Transverse colon (tissue), 4 donors: Measurements from ENCODE around the gene SESN3. TPM values are rescaled to one million over a fixed set of nuclear protein-coding genes. Genes with fewer than 3 reads are reported as not detected.
"Not testable (repeated sequence)": the region's sequence is repeated elsewhere in the genome, so short reads cannot be mapped to it uniquely, and the experiment has no call there.

Experiments used
- DNase-seq: peaks from one replicate; pipeline ENCODE4 v3.0.0-alpha.2; 2019
- H3K27ac ChIP-seq, 4 donors: fragments of 200-600 bp; sonication (generic); 2 replicates each; pipeline ENCODE4 v1.5.1; 2016 to 2018; ENCODE audit warnings: inconsistent platforms in 4 of 4
- H3K27me3 ChIP-seq: fragments of 200-600 bp; sonication (generic); 2 replicates; pipeline ENCODE4 v1.5.1; 2017; ENCODE audit warnings: inconsistent platforms
- H3K36me3 ChIP-seq, 4 donors: fragments of 200-600 bp; sonication (generic); 2 replicates each; pipeline ENCODE4 v1.5.1; 2017 to 2019; ENCODE audit warnings: inconsistent platforms in 4 of 4
- H3K4me1 ChIP-seq, 4 donors: fragments of 200-600 bp; sonication (generic); 2 replicates each; pipeline ENCODE4 v1.5.1; 2017 to 2020; ENCODE audit warnings: inconsistent platforms in 4 of 4
- H3K4me3 ChIP-seq, 4 donors: fragments of 200-600 bp; sonication (generic); 1 replicate in 1 of 4; 2 replicates in 3 of 4; pipeline versions ENCODE4 v1.5.1 to v1.6.1; 2017 to 2019; ENCODE audit warnings: inconsistent platforms in 4 of 4
- H3K9me3 ChIP-seq, 2 donors: fragments of 200-600 bp; sonication (generic); 2 replicates each; pipeline ENCODE4 v1.5.1; 2017 to 2019; ENCODE audit warnings: inconsistent platforms in 2 of 2
- CTCF ChIP-seq, 5 experiments: fragments of 200-600 bp in 3 of 5; fragments of 450-650 bp in 2 of 5; sonication (generic) in 3 of 5; IDR thresholded peaks; 1 replicate in 2 of 5; 2 replicates in 3 of 5; pipeline ENCODE4 v1.5.1; 2016 to 2017; ENCODE audit warnings: antibody characterized with exemption in 5 of 5, inconsistent platforms in 3 of 5, mild to moderate bottlenecking in 2 of 5, moderate library complexity in 1 of 5
- EP300 ChIP-seq: sonication (generic); formaldehyde crosslinking; IDR thresholded peaks from one replicate; pipeline ENCODE4 v1.6.1; 2017; ENCODE audit warnings: antibody characterized with exemption, low read depth
- POLR2A ChIP-seq: fragments of 450-650 bp; IDR thresholded peaks from one replicate; pipeline ENCODE4 v1.6.1; 2016; ENCODE audit warnings: antibody characterized with exemption, mild to moderate bottlenecking, moderate library complexity
- POLR2AphosphoS5 ChIP-seq, 3 donors: sonication (generic); formaldehyde crosslinking; IDR thresholded peaks; one replicate each; pipeline ENCODE4 v1.6.1; 2016; ENCODE audit warnings: antibody characterized with exemption in 3 of 3
- WGBS, 2 donors: methylation state at CpG; one replicate each; pipeline ENCODE4 v1.1.5; 2018; ENCODE audit warnings: low coverage in 1 of 2; 5-methylcytosine and 5-hydroxymethylcytosine counted together
- in situ Hi-C, 4 donors: fragments of 200-750 bp; cut with MboI; loops; one replicate each; pipeline versions ENCODE4 v1.15.0 to v1.15.1; 2017; ENCODE audit warnings: low sequenced_read_pairs in 3 of 4, low pct_ligation_motif_present in 1 of 4, low pct_unique_long_range_greater_than_20kb in 1 of 4
- intact Hi-C: fragments of 100-400 bp; cut with DNase I; formaldehyde crosslinking; loops from one replicate; pipeline ENCODE4 v1.15.1; 2023; ENCODE audit warnings: low total_unique reads
- total RNA-seq, 4 donors: library from RNA; depleted of rRNA; stranded (reverse); fragments of >200 nt; gene quantifications; one replicate each; pipeline ENCODE4 v1.1.0, GENCODE V29; 2016

Gene SESN3
- total RNA-seq, 4 donors from 2014 or later, result 3.4 to 16.8 (median 11.0) TPM

DNA sequence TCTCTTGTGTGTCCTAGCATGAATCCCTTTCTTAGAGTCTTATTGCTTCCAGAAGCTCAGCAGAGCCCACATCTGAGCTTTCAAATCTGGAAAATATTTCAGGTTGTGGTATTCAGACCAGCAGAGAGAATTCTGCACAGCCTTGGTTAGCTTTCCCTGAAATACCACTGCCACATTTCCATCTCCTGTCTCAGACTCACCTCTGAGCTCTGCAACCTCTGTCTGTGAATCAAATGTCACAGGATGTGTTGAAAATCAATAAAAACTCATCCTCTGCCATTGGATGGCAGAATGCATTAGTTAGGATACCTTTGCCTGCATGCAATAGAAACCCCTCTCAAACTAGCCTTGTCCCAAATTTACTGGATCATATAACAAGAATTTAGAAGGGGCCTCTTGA lies 93.7 kb downstream of the SESN3 start:
- in situ Hi-C loops (loop anchor here in 1 of 4 donors (25.0 kb wide), 1 partner anchor 150 kb away; no protein-coding TSS in a partner anchor), intact Hi-C loops (no loop called here)
- TF ChIP-seq POLR2AphosphoS5 (IDR thresholded peaks at IDR 0.05), result no peak
- TF ChIP-seq CTCF (IDR thresholded peaks at IDR 0.05), result no peak
- TF ChIP-seq POLR2A, result no peak
- no peak for TF ChIP-seq EP300
- no peaks in the 10 kb centered on the region for H3K36me3 ChIP-seq
- H3K27ac ChIP-seq, result no peak overlapping the region
- no peak overlapping the region for H3K4me3 ChIP-seq
- no peaks in the 10 kb centered on the region for H3K27me3 ChIP-seq
- peaks cover 0 to 12% (median 3%) of the 10 kb centered on the region in 4 donors for H3K4me1 ChIP-seq
- no peaks in the 10 kb centered on the region for H3K9me3 ChIP-seq
- DNase-seq, result no peak

- DNase-seq, H3K27me3 ChIP-seq, H3K4me3 ChIP-seq, H3K27ac ChIP-seq, H3K36me3 ChIP-seq, intact Hi-C loops, H3K9me3 ChIP-seq: not testable (repeated sequence)
- H3K4me1 ChIP-seq, result peaks cover 0 to 12% (median 3%) of the 10 kb centered on the region in 4 donors
- WGBS, 2 donors, result 95 to 100% methylated on average over 1 to 4 of the region's 4 CpGs
- in situ Hi-C loops, result loop anchor here in 1 of 4 donors (25.0 kb wide), 1 partner anchor 149 kb away; no protein-coding TSS in a partner anchor
Observed at GRCh38 chr11:95136747-95137146, 94.3 kb downstream of the SESN3 start.

GRCh38 chr11:95135880-95136279 lies 95.1 kb downstream of the SESN3 start:
- no peaks in the 10 kb centered on the region for H3K9me3 ChIP-seq
- in situ Hi-C loops (loop anchor here in 1 of 4 donors (25.0 kb wide), 1 partner anchor 149 kb away; no protein-coding TSS in a partner anchor), intact Hi-C loops (no loop called here)
- TF ChIP-seq EP300, result no peak
- no peak for TF ChIP-seq POLR2AphosphoS5 (IDR thresholded peaks at IDR 0.05)
- no peak for TF ChIP-seq POLR2A
- no peak for TF ChIP-seq CTCF (IDR thresholded peaks at IDR 0.05)
- no peak overlapping the region for H3K4me3 ChIP-seq
- WGBS, 2 donors, result 98 to 100% methylated on average over 2 of the region's 2 CpGs
- H3K27me3 ChIP-seq, result no peaks in the 10 kb centered on the region
- peaks cover 0 to 12% (median 3%) of the 10 kb centered on the region in 4 donors for H3K4me1 ChIP-seq
- no peaks in the 10 kb centered on the region for H3K36me3 ChIP-seq
- DNase-seq, result no peak
- no peak overlapping the region for H3K27ac ChIP-seq

DNA sequence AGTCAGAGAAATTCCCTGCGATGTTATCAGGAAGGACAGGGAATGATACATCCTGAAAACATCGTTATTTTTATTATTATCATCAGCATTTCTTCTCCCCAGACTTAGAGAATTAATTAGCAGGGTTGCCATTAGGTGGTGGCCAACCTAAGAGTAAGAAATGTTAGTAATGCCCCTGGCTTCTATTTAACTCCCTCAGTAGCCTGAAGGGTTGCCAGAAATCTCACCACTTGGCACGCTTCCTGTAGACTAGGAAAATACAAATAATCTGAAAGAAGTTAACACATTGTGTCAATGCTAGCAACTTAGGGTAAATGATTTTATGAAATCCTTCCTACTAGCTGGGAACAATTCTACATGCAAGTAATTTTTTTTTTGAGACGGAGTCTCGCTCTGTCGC lies 95.8 kb downstream of the SESN3 start:
- WGBS, 2 donors, result 82 to 83% methylated on average over 3 to 5 of the region's 6 CpGs
- in situ Hi-C loops (loop anchor here in 1 of 4 donors (25.0 kb wide), 1 partner anchor 148 kb away; no protein-coding TSS in a partner anchor), intact Hi-C loops (no loop called here)
- H3K36me3 ChIP-seq, result no peaks in the 10 kb centered on the region
- TF ChIP-seq CTCF (IDR thresholded peaks at IDR 0.05), result no peak
- no peak for TF ChIP-seq POLR2A
- DNase-seq, result no peak
- H3K27me3 ChIP-seq, result no peaks in the 10 kb centered on the region
- no peak overlapping the region for H3K4me3 ChIP-seq
- no peak overlapping the region for H3K27ac ChIP-seq
- H3K4me1 ChIP-seq, result peaks cover 0 to 12% (median 3%) of the 10 kb centered on the region in 4 donors
- H3K9me3 ChIP-seq, result no peaks in the 10 kb centered on the region

- Histone ChIP-seq H3K4me1 (peaks cover 0 to 12% (median 3%) of the 10 kb centered on the region in 4 donors), H3K27ac (peak overlapping the region in 1 of 4 donors; percentile 2), H3K9me3 (no peaks in the 10 kb centered on the region), H3K27me3 (no peaks in the 10 kb centered on the region), H3K36me3 (no peaks in the 10 kb centered on the region), H3K4me3 (no peak overlapping the region)
- WGBS, 2 donors, result 53 to 59% methylated on average over 3 to 5 of the region's 5 CpGs
- TF ChIP-seq POLR2AphosphoS5 (IDR thresholded peaks at IDR 0.05) (peak in 2 of 3 donors; percentile 30 to 47), EP300 (no peak), CTCF (IDR thresholded peaks at IDR 0.05) (no peak)
- in situ Hi-C loops (loop anchor here in 1 of 4 donors (25.0 kb wide), 1 partner anchor 147 kb away; no protein-coding TSS in a partner anchor), intact Hi-C loops (no loop called here)
- no peak for DNase-seq
Observed at GRCh38 chr11:95134491-95134890, 96.5 kb downstream of the SESN3 start.
